A549 (cell line): ENCODE results near the gene UGT1A9. TPM values are rescaled to one million over a fixed set of nuclear protein-coding genes. Genes with fewer than 3 reads are reported as not detected.
A peak's percentile ranks its signal among the peaks of the same experiment; 100 is the strongest.

ENCODE experiments used
- ATAC-seq, 2 experiments: fragments of 200-7000 bp in 1 of 2; fragments of >200 bp in 1 of 2; cut with Nextera tagmentation in 1 of 2; cut with Tn5 transposase in 1 of 2; 3 replicates each; pipeline versions ENCODE4 v1.8.0 to v1.9.1; 2018 to 2020; ENCODE audit warnings: mild to moderate bottlenecking in 1 of 2, moderate library complexity in 1 of 2
- CTCF ChIA-PET: fragments of 300-600 bp; sonication (Branson Sonifier 250); formaldehyde crosslinking; extraction: SDS; loops from one replicate; lab custom pipeline; 2021; ENCODE audit warnings: antibody characterized with exemption, inconsistent platforms; lab: Yijun Ruan, JAX
- POLR2A ChIA-PET: fragments of 350-600 bp; formaldehyde crosslinking; extraction: SDS; loops from one replicate; lab custom pipeline; 2021; ENCODE audit warnings: antibody characterized with exemption, inconsistent platforms; lab: Yijun Ruan, JAX
- DNase-seq, 2 experiments: peaks; one replicate each; pipeline versions ENCODE4 v3.0.0 to v3.0.0-alpha.2; 2011 to 2016; ENCODE audit warnings: low read depth in 1 of 2, low spot score in 1 of 2
- FAIRE-seq: peaks from 2 replicates; lab custom pipeline; 2011; peaks lifted over from hg19 to GRCh38; lab: Jason Lieb, UNC
- H3K27ac ChIP-seq, 2 experiments: fragments of >200 bp; sonication (Bioruptor Twin); formaldehyde crosslinking; 3 replicates each; pipeline ENCODE4 v1.5.1; 2016 to 2017
- H3K4me1 ChIP-seq: fragments of >200 bp; sonication (Bioruptor Twin); formaldehyde crosslinking; 3 replicates; pipeline ENCODE4 v1.6.1; 2016
- H3K4me2 ChIP-seq: fragments of >200 bp; sonication (Bioruptor Twin); formaldehyde crosslinking; 3 replicates; pipeline ENCODE4 v1.6.1; 2016
- H3K4me3 ChIP-seq: fragments of >200 bp; sonication (Bioruptor Twin); formaldehyde crosslinking; 3 replicates; pipeline ENCODE4 v1.5.1; 2016
- H3K9me3 ChIP-seq: fragments of >200 bp; sonication (Bioruptor Twin); formaldehyde crosslinking; 3 replicates; pipeline ENCODE4 v1.6.1; 2016
- CBX2 ChIP-seq: fragments of 200-600 bp; sonication (generic); IDR thresholded peaks from 2 replicates; pipeline ENCODE4 v1.6.1; 2016; ENCODE audit warnings: low read depth, mild to moderate bottlenecking, borderline replicate concordance
- CBX8 ChIP-seq: fragments of 200-600 bp; sonication (generic); IDR thresholded peaks from 2 replicates; pipeline ENCODE4 v1.6.1; 2016
- CEBPB ChIP-seq, 2 experiments: fragments of >200 bp in 1 of 2; sonication (Bioruptor Twin) in 1 of 2; formaldehyde crosslinking in 1 of 2; IDR thresholded peaks; 2 replicates each; pipeline ENCODE4 v1.6.1; 2012 to 2016
- EP300 ChIP-seq, 2 experiments: fragments of >200 bp; sonication (Bioruptor Twin); formaldehyde crosslinking; IDR thresholded peaks; 2 replicates in 1 of 2; 3 replicates in 1 of 2; pipeline ENCODE4 v1.6.1; 2016 to 2017
- FOXS1 ChIP-seq: fragments of 250-450 bp; sonication (Bioruptor Pico); IDR thresholded peaks from 2 replicates; pipeline ENCODE4 v1.5.0; 2020; ENCODE audit warnings: mild to moderate bottlenecking, moderate library complexity
- HEYL ChIP-seq: fragments of 250-450 bp; sonication (Bioruptor Pico); IDR thresholded peaks from 2 replicates; pipeline ENCODE4 v1.8.0; 2021; ENCODE audit warnings: mild to moderate bottlenecking, moderate library complexity
- HOXB5 ChIP-seq: fragments of 250-450 bp; sonication (Bioruptor Pico); IDR thresholded peaks from 2 replicates; pipeline ENCODE4 v1.5.0; 2020; ENCODE audit warnings: mild to moderate bottlenecking, moderate library complexity
- JUNB ChIP-seq: fragments of >200 bp; sonication (Bioruptor Twin); formaldehyde crosslinking; IDR thresholded peaks from 2 replicates; pipeline ENCODE4 v1.6.1; 2016
- MAFK ChIP-seq: fragments of 450-650 bp; IDR thresholded peaks from 2 replicates; pipeline ENCODE4 v1.6.1; 2014; ENCODE audit not compliant: partially characterized antibody
- NFE2L2 ChIP-seq: fragments of 150-350 bp; conservative IDR thresholded peaks from 2 replicates; pipeline ENCODE4 v1.6.1; 2014; ENCODE audit warnings: low read length
- POLR2A ChIP-seq: IDR thresholded peaks from 2 replicates; pipeline ENCODE4 v1.6.1; 2012; ENCODE audit warnings: mild to moderate bottlenecking, low read length
- POLR2AphosphoS2 ChIP-seq: conservative IDR thresholded peaks from 2 replicates; pipeline ENCODE4 v1.6.1; 2012; ENCODE audit warnings: low read length, improper control_type of control experiment, inconsistent platforms
- RAD21 ChIP-seq, 2 experiments: fragments of >200 bp in 1 of 2; sonication (Bioruptor Twin) in 1 of 2; formaldehyde crosslinking in 1 of 2; IDR thresholded peaks in 1 of 2; conservative IDR thresholded peaks in 1 of 2; 2 replicates in 1 of 2; 3 replicates in 1 of 2; pipeline ENCODE4 v1.6.1; 2012 to 2018; ENCODE audit warnings: inconsistent platforms in 1 of 2
- RFX5 ChIP-seq: fragments of 450-650 bp; IDR thresholded peaks from 2 replicates; pipeline ENCODE4 v1.7.1; 2014; ENCODE audit warnings: antibody characterized with exemption, mild to moderate bottlenecking, moderate library complexity
- TFCP2L1 ChIP-seq: fragments of 250-450 bp; sonication (Bioruptor Pico); IDR thresholded peaks from 2 replicates; pipeline ENCODE4 v1.5.0; 2021; ENCODE audit warnings: mild to moderate bottlenecking
- ZC3H11A ChIP-seq: fragments of 450-650 bp; IDR thresholded peaks from 2 replicates; pipeline ENCODE4 v1.6.1; 2014; ENCODE audit warnings: antibody characterized with exemption, mild to moderate bottlenecking
- ZNF302 ChIP-seq: fragments of 250-450 bp; sonication (Bioruptor Pico); IDR thresholded peaks from 2 replicates; pipeline ENCODE4 v1.9.0; 2021; ENCODE audit warnings: inconsistent platforms, mild to moderate bottlenecking, moderate library complexity
- ZSCAN20 ChIP-seq: fragments of 250-450 bp; sonication (Bioruptor Pico); IDR thresholded peaks from 2 replicates; pipeline ENCODE4 v1.8.0; 2022; ENCODE audit warnings: mild to moderate bottlenecking, moderate library complexity
- WGBS: methylation state at CpG from one replicate; pipeline ENCODE4 v1.1.6; 2017; ENCODE audit errors: missing lambda C conversion rate; 5-methylcytosine and 5-hydroxymethylcytosine counted together
- polyA plus RNA-seq, 4 experiments: library from polyadenylated mRNA; depleted of rRNA in 3 of 4; stranded (reverse); fragments of >200 nt; fragmentation: RNase III in 1 of 4; extraction: RNeasy Plus Mini Kit Qiagen cat#74134 plus additional on column Dnase treatment in 1 of 4; gene quantifications; 2 replicates in 3 of 4; 3 replicates in 1 of 4; pipeline ENCODE4 v1.2.3, GENCODE V29; 2011 to 2017
- TF ChIP-seq, protein P1 (sequence below): IDR thresholded peaks from 2 replicates; pipeline ENCODE4 v1.6.1; 2012
- TF ChIP-seq, protein P2 (sequence below): fragments of 250-450 bp; sonication (Bioruptor Pico); IDR thresholded peaks from 2 replicates; pipeline ENCODE4 v1.5.0; 2021; ENCODE audit warnings: mild to moderate bottlenecking, moderate library complexity, borderline replicate concordance
- TF ChIP-seq, protein P3 (sequence below): fragments of 150-350 bp; IDR thresholded peaks from 2 replicates; pipeline ENCODE4 v1.6.1; 2014; ENCODE audit warnings: low read depth, mild to moderate bottlenecking, low read length

UGT1A9 gene
- polyA plus RNA-seq, 2 of the 4 experiments (the other 2 are of a cell fraction) = 11.0 to 13.1 TPM

DNA sequence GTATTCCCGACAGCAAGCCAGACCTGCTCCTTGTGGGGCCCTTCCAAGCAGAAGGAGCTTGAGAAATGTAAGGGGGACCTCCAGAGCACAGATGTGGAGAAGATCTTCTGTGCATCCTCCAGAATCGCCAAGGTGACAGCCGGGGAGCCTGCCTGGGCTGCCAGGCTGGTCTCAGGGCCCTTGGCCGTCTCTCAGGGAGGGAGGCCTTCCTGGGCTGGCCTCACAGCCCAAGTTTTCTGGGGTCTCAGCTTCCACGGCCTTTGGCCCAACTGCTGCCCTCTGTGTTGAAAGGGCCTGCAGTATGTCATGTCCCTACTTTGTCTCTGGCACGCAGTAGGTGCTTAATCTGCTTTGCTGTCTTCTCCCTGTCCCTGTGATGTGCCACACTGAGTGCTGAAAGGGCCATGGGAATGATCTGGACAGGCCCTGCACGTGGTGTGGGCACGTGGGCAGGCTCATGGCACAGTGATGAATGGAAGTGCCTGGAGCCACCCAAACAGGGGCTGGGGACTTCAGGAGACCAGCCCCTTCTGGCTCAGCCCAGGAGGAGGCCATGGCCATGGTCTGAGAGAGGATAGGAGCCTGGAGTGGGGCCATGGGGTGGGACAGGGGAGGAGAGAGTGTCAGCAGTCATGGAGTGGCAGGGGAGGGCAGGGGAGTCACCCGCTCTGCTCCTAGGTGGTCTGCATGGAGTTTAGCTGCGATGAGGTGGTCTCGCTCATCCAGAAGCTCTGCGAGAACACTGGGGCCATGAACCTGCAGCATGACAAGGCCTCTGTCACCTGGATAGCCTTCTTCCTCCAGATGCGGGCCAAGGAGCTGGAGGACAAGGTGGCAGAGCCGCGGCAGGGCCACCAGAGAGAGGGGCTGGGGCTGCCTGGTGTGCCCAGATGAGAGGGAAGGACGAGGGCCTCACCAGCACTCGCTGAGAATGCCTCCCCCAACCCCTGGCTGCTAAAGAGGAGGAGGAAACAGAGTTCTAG lies 147.2 kb downstream of the UGT1A9 start:
- DNase-seq = no peak
- Histone ChIP-seq H3K9me3 (no peaks in the 10 kb centered on the region), H3K4me2 (no peak overlapping the region), H3K4me3 (no peak overlapping the region), H3K27ac (peak overlapping the region in 1 of 2 experiments; percentile 81; a peak in 4 of 6 replicates), H3K4me1 (peaks cover 33% of the 10 kb centered on the region)
- ATAC-seq = no peak
- no peak for TF ChIP-seq RFX5
- TF ChIP-seq, protein P1, sequence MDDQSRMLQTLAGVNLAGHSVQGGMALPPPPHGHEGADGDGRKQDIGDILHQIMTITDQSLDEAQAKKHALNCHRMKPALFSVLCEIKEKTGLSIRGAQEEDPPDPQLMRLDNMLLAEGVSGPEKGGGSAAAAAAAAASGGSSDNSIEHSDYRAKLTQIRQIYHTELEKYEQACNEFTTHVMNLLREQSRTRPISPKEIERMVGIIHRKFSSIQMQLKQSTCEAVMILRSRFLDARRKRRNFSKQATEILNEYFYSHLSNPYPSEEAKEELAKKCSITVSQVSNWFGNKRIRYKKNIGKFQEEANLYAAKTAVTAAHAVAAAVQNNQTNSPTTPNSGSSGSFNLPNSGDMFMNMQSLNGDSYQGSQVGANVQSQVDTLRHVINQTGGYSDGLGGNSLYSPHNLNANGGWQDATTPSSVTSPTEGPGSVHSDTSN = no peak
- no peak for TF ChIP-seq FOXS1 (CRISPR knock-in tag)
- TF ChIP-seq, protein P2, sequence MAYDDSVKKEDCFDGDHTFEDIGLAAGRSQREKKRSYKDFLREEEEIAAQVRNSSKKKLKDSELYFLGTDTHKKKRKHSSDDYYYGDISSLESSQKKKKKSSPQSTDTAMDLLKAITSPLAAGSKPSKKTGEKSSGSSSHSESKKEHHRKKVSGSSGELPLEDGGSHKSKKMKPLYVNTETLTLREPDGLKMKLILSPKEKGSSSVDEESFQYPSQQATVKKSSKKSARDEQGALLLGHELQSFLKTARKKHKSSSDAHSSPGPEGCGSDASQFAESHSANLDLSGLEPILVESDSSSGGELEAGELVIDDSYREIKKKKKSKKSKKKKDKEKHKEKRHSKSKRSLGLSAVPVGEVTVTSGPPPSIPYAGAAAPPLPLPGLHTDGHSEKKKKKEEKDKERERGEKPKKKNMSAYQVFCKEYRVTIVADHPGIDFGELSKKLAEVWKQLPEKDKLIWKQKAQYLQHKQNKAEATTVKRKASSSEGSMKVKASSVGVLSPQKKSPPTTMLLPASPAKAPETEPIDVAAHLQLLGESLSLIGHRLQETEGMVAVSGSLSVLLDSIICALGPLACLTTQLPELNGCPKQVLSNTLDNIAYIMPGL (CRISPR knock-in tag) = no peak
- no peak for TF ChIP-seq MAFK
- TF ChIP-seq RAD21 (conservative IDR thresholded peaks at IDR 0.05 in 1 of 2, IDR thresholded peaks at IDR 0.05 in 1 of 2) = no peak
- TF ChIP-seq ZSCAN20 (CRISPR knock-in tag) = no peak
- CTCF ChIA-PET = interaction anchor here (1.2 kb wide), 1 partner anchor 13 kb away, joined by 3 read pairs; no protein-coding TSS in a partner anchor
- no peak for FAIRE-seq
- 79% methylated on average over 14 of the region's 17 CpGs for WGBS
- POLR2A ChIA-PET = no interaction called here

DNA sequence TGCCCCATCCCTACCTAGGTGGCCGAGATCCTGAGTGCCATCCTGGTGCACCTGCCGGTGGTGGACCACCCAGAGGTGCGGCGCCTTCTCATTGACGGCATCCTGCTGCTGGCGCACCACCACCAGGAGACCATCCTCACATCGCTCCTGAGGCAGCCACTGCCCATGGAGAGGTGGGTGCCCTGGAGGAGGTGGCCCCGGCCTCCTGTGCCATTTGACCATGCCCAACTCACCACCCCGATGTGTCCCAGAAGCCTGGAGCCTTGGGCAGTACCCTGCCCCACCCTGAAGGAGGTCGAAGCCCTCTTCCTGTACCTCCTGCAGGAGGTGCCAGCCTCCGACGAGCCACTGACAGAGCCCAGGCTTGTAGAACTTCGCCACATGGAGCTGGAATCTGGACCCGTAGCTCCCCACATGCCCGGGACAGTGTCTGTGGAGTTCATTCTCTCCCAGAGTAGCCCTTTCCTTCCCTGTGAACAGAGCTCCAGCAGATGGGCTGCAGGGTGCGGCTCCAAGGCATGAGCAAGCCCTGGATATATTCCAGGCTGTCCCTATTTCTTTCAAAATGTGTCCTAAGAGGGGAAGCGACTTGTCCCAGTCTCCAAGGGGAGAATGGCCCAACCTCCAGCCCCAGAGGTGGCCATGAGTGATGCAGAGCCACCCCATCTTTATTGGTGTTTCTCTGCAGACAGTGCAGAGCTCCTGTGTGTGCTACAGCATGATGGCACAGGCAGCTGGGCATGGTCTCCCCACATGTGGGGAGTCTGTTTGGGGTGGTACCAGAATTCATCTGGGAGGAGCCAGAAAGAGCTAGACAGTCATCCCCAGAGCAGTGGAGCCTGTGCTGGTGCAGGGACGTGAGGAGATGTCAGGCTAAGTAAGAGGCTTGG lies 148.4 kb downstream of the UGT1A9 start:
- no peak for FAIRE-seq
- no peak for ATAC-seq
- no peak overlapping the region for H3K4me2 ChIP-seq
- ChIA-PET CTCF (interaction anchor here (0.6 to 1.8 kb wide), 3 partner anchors 12 to 51 kb away, joined by 3 to 12 read pairs (median 3); no protein-coding TSS in a partner anchor), POLR2A (interaction anchor here (1.2 kb wide), 1 partner anchor 247 kb away, joined by 11 read pairs; no protein-coding TSS in a partner anchor)
- H3K27ac ChIP-seq = peak overlapping the region; percentile 28 to 81
- no peaks in the 10 kb centered on the region for H3K9me3 ChIP-seq
- H3K4me3 ChIP-seq = no peak overlapping the region
- WGBS = 92% methylated on average over 16 of the region's 18 CpGs
- DNase-seq = no peak
- TF ChIP-seq ZC3H11A = no peak
- no peak for TF ChIP-seq TFCP2L1 (CRISPR knock-in tag)
- TF ChIP-seq CBX8 = no peak
- TF ChIP-seq HEYL (CRISPR knock-in tag) = no peak
- TF ChIP-seq NFE2L2 = no peak
- TF ChIP-seq, protein P3, sequence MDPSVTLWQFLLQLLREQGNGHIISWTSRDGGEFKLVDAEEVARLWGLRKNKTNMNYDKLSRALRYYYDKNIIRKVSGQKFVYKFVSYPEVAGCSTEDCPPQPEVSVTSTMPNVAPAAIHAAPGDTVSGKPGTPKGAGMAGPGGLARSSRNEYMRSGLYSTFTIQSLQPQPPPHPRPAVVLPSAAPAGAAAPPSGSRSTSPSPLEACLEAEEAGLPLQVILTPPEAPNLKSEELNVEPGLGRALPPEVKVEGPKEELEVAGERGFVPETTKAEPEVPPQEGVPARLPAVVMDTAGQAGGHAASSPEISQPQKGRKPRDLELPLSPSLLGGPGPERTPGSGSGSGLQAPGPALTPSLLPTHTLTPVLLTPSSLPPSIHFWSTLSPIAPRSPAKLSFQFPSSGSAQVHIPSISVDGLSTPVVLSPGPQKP = no peak
- TF ChIP-seq POLR2AphosphoS2 = no peak
- no peak for TF ChIP-seq ZNF302 (CRISPR knock-in tag)
- no peak for TF ChIP-seq CEBPB (IDR thresholded peaks at IDR 0.05)
- TF ChIP-seq JUNB = no peak
- no peak for TF ChIP-seq EP300 (IDR thresholded peaks at IDR 0.05)
- no peak for TF ChIP-seq POLR2A
- TF ChIP-seq MAFK = no peak
- TF ChIP-seq CBX2 = no peak
- TF ChIP-seq HOXB5 (CRISPR knock-in tag) = no peak
- TF ChIP-seq, all 56 proteins: peak for 0
- H3K4me1 ChIP-seq = peaks cover 36% of the 10 kb centered on the region
